Mucosa of descending colon (tissue), 3 donors: ENCODE results near the gene ACAN. TPM values are rescaled to one million over a fixed set of nuclear protein-coding genes. Genes with fewer than 3 reads are reported as not detected.

Experiments used
- ATAC-seq: fragments of 200-7000 bp; cut with Tn5 transposase; one replicate; pipeline ENCODE4 v1.9.1; 2020; ENCODE audit warnings: mild to moderate bottlenecking, moderate library complexity
- DNase-seq, 3 donors: peaks; one replicate each; pipeline ENCODE4 v3.0.0-alpha.2; 2020
- H3K36me3 ChIP-seq: fragments of 200-600 bp; one replicate; pipeline ENCODE4 v1.8.0; 2021; ENCODE audit warnings: low read depth, mild to moderate bottlenecking
- H3K4me1 ChIP-seq: fragments of 200-600 bp; one replicate; pipeline ENCODE4 v1.8.0; 2021; ENCODE audit warnings: low read depth, mild to moderate bottlenecking
- H3K4me3 ChIP-seq: fragments of 200-600 bp; one replicate; pipeline ENCODE4 v1.8.0; 2021; ENCODE audit warnings: mild to moderate bottlenecking
- H3K9me3 ChIP-seq: fragments of 200-600 bp; one replicate; pipeline ENCODE4 v1.8.0; 2021; ENCODE audit warnings: mild to moderate bottlenecking
- intact Hi-C, 2 donors: fragments of 100-400 bp; cut with DNase I in 1 of 2; cut with micrococcal nuclease in 1 of 2; formaldehyde crosslinking; loops; one replicate each; pipeline versions ENCODE4 v1.11.0 to v1.11.1; 2022; cut with DNase I, micrococcal nuclease
- total RNA-seq, 3 donors: library from RNA; stranded (reverse); fragmentation: NEBNext Ultra II Directional in 2 of 3; extraction: Animal tissue kit (Norgen Biotek cat#: 25700) in 2 of 3; gene quantifications; one replicate each; pipeline versions ENCODE4 v1.2.1 to v1.2.4, GENCODE V29; 2021 to 2023
- TF ChIP-seq, protein P1 (sequence below): fragments of 200-600 bp; IDR thresholded peaks from one replicate; pipeline ENCODE4 v1.8.0; 2022; ENCODE audit warnings: antibody characterized with exemption, mild to moderate bottlenecking
- donor health status: DM: no; HTN: no; CAD: no; lungs with moderate emphysema.
- donor health status: DM: no; HTN: no; CAD: no.
- donor health status: DM: no; HTN: yes; CAD: no.

Gene ACAN
- total RNA-seq, 3 donors from 2014 or later = 0.09 to 1.3 (median 0.23) TPM

DNA sequence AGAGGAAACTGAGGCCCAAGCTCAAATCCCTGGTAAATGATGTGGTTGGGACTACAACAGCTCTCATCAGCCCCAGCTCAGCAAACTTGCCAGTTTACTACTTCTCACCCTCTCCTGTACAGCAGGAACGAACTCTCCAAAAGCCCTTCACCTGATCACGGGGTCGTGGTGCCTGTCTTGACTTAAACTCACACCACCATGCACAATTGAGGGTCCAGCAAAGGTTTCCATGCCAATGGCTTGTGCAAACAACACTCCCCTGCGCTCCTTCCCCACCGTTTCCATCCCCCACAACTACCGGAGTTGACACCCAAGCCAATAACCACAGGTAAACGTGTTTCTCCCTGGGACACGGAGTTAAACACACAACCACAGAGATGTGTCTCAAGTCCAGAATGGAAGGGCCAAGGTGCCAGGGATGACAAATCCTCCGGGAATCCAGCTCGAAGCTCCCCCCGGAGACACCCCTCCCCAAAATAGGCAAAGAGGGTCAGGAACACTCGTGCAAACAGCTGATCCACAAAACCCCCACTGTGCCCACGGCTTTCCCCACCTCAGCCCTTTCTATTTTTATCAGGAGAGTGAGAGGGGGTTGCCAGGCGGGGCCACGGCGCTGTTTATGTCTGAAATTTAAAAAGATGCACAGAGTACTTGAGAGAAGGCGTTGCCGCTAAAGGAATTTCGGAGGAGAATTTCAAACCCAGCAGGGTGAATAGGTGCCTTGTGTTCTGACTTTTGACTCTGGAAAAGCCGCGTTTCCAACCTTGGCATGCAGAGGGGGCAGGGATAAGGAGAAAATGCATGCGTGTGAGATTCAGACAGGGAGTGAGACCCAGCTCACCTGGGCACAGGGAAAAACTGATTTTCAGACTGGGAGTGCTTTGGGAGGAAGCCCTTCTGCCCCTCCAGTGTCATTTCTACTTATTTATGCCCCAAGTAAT lies 10.6 kb upstream of the ACAN start:
- DNase-seq = no peak
- H3K36me3 ChIP-seq = no peaks in the 10 kb centered on the region
- no peak overlapping the region for H3K4me3 ChIP-seq
- no peak for ATAC-seq
- no peaks in the 10 kb centered on the region for H3K9me3 ChIP-seq
- H3K4me1 ChIP-seq = no peaks in the 10 kb centered on the region
- TF ChIP-seq, protein P1, sequence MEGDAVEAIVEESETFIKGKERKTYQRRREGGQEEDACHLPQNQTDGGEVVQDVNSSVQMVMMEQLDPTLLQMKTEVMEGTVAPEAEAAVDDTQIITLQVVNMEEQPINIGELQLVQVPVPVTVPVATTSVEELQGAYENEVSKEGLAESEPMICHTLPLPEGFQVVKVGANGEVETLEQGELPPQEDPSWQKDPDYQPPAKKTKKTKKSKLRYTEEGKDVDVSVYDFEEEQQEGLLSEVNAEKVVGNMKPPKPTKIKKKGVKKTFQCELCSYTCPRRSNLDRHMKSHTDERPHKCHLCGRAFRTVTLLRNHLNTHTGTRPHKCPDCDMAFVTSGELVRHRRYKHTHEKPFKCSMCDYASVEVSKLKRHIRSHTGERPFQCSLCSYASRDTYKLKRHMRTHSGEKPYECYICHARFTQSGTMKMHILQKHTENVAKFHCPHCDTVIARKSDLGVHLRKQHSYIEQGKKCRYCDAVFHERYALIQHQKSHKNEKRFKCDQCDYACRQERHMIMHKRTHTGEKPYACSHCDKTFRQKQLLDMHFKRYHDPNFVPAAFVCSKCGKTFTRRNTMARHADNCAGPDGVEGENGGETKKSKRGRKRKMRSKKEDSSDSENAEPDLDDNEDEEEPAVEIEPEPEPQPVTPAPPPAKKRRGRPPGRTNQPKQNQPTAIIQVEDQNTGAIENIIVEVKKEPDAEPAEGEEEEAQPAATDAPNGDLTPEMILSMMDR = no peak
- intact Hi-C loops = no loop called here

DNA sequence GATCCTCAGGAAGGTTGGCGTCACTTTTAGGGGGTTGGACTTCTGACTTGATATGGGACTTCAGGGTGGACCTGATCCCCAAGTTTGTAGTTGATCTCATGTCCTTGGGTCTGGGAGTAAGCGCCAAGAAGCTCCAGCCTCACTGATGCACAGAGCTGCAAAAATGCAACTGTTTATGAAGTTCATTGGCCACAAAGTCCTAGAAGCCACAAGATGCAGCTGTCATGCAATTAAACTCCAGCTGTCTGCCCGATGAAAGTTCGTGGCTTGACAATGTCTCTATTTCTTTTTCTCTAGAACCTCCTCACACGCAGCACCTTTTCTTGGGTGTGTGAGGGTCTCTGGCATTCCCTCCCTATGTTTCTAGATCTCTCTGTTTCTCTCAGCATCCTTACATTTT lies 9.2 kb upstream of the ACAN start:
- peak in 1 of 3 donors; percentile 6 for DNase-seq
- no peaks in the 10 kb centered on the region for H3K9me3 ChIP-seq
- H3K4me3 ChIP-seq = no peak overlapping the region
- ATAC-seq = no peak
- TF ChIP-seq, protein P1 = no peak
- no peaks in the 10 kb centered on the region for H3K4me1 ChIP-seq
- no peaks in the 10 kb centered on the region for H3K36me3 ChIP-seq
- intact Hi-C loops = no loop called here

DNA sequence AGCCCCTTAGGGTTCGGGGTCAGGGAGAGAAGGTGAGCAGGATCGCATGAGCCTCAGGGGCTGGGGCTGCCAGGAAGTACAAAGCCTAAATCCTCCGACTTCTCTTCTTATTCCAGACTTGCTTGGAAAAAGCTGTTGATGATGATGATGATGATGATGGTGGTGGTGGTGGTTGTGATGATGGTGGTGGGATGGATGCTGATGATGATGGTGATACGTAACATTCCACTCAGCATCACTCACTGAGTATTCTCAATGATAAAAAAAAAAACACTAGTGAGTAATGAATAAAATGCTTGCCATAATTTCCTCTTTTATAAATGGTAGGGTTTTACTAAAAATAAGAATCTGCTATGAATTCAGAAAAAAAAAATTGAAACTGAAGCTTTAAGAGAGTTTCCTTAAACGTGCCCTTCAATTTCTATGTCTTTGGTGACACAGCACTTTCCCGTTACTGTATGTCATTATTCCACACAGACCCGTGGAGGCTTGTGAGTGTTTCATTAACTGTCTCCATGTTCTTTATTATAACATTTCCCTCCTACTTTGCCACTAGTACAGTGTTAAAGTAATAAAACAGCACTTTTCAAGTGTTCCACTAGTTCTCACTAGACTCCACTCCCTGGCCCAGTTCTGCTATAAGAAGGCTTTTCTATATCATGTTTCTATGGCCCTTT lies 5.4 kb upstream of the ACAN start:
- intact Hi-C loops = no loop called here
- TF ChIP-seq, protein P1 = no peak
- DNase-seq (no peak), ATAC-seq (no peak)
- no peaks in the 10 kb centered on the region for H3K36me3 ChIP-seq
- H3K9me3 ChIP-seq = no peaks in the 10 kb centered on the region
- H3K4me1 ChIP-seq = no peaks in the 10 kb centered on the region
- H3K4me3 ChIP-seq = no peak overlapping the region

DNA sequence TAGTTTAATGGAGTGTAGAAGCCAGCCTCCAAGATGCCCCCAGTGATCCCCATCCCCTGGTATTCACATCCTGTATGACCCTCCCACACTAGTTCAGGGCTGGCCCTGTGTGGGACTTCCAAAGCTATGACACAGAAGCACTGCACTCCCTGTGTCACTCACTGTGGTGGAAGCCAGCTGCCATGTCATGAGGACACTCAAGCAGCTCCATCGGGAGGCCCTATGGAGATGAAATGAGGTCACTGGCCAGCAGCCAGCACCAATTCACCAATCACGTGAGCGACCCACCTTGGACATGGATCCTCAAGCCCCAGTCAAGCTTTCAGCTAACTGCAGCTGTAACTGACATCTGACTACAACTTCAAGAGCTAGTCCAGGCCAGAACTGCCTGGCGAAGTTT lies 3.9 kb upstream of the ACAN start:
- DNase-seq = no peak

DNA sequence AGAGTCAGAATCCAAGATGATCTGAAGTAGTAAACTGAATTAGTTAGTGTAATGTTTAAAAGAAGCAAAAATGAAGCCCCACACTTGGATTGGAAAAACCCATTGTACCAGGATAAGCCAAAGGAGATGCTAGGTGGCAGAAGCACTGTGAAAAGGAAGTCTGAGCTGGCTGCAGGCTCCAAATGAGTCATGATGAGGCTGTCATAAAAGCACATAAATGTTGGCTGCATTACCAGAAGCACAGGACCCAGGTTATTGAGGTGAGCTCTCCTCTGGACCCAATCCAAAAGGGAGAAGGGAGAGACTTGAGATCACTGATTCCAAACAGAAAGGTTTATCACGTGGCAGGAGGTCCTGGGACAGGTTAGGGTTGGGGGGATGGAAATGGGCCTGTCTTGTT lies 3.2 kb upstream of the ACAN start:
- Histone ChIP-seq H3K36me3 (no peaks in the 10 kb centered on the region), H3K9me3 (no peaks in the 10 kb centered on the region), H3K4me3 (no peak overlapping the region), H3K4me1 (no peaks in the 10 kb centered on the region)
- DNase-seq (no peak), ATAC-seq (peak; percentile 74)
- intact Hi-C loops = no loop called here
- TF ChIP-seq, protein P1 = no peak

More for the DNA sequence above, 3.9 kb upstream of the ACAN start:
- H3K4me3 ChIP-seq = no peak overlapping the region
- H3K9me3 ChIP-seq = no peaks in the 10 kb centered on the region
- H3K36me3 ChIP-seq = no peaks in the 10 kb centered on the region
- ATAC-seq = no peak
- intact Hi-C loops = no loop called here
- H3K4me1 ChIP-seq = no peaks in the 10 kb centered on the region
- TF ChIP-seq, protein P1 = no peak
